ENCODE data around the gene OR2L8.

Gene OR2L8

GRCh38 chr1:247992986-247993385 lies 44.3 kb downstream of the OR2L8 start:
- no peak for DNase-seq (ENCODE audit: low read depth)

GRCh38 chr1:247998811-247999210 lies 50.2 kb downstream of the OR2L8 start:
- no peak for DNase-seq (ENCODE audit: low read depth)

Data from activated gamma-delta T cell treated with anti-CD3 and anti-CD28 coated beads, Interleukin-2, amount 50 U/mL, for 16 hours (primary cell).